ENCODE data around the gene FTCD. TPM values are rescaled to one million over a fixed set of nuclear protein-coding genes. Genes with fewer than 3 reads are reported as not detected.

Gene FTCD
- total and polyA plus RNA-seq, 2 donors (not counting 3 experiments of a cell fraction or from before 2014, with no cell fraction given), result 0.06 to 1.2 TPM

GRCh38 chr21:46187261-46187660 lies 31.9 kb upstream of the FTCD start:
- H2AFZ ChIP-seq (ENCODE audit: low read depth, low read length), result no peak overlapping the region
- H3K27ac ChIP-seq (ENCODE audit: insufficient read depth, low read depth, low read length), result no peak overlapping the region
- no peaks in the 10 kb centered on the region for H3K27me3 ChIP-seq (ENCODE audit: control insufficient read depth in 2 of 2, insufficient read depth in 2 of 2, low read length in 2 of 2)
- FAIRE-seq (no peak), DNase-seq (ENCODE audit: low read depth, low spot score) (no peak)
- H4K20me1 ChIP-seq (replicated peaks; ENCODE audit: control insufficient read depth, extremely low read depth, insufficient read depth, low read length), result no peaks in the 10 kb centered on the region
- no peak overlapping the region for H3K9ac ChIP-seq (replicated peaks; ENCODE audit: extremely low read depth, insufficient read depth, low read length)
- H3K79me2 ChIP-seq (ENCODE audit: control insufficient read depth, insufficient read depth, low read length), result no peaks in the 10 kb centered on the region
- POLR2A ChIA-PET, result no interaction called here
- peaks cover 0 to 6% of the 10 kb centered on the region in 2 experiments for H3K36me3 ChIP-seq (ENCODE audit: control insufficient read depth in 2 of 2, extremely low read depth in 1 of 2, insufficient read depth in 2 of 2, low read length in 2 of 2)
- no peaks in the 10 kb centered on the region for H3K9me3 ChIP-seq (replicated peaks; ENCODE audit: control insufficient read depth, insufficient read depth, low read length)
- dilution Hi-C loops (cut with MboI; ENCODE audit: extremely low pct_ligation_motif_present, low sequenced_read_pairs) (no loop called here), intact Hi-C loops (cut with micrococcal nuclease) (loop anchor here (5.0 kb wide), 1 partner anchor 35 kb away; no protein-coding TSS in a partner anchor)
- H3K4me3 ChIP-seq (replicated peaks in 1 of 3; ENCODE audit: insufficient read depth in 1 of 3, low read depth in 1 of 3, low read length in 3 of 3), result no peak overlapping the region
- H3K9me1 ChIP-seq (replicated peaks; ENCODE audit: control insufficient read depth, extremely low read depth, insufficient read depth, low read length), result no peaks in the 10 kb centered on the region
- no peak overlapping the region for H3K4me2 ChIP-seq (ENCODE audit: insufficient read depth, low read length)
- H3K4me1 ChIP-seq (ENCODE audit: control insufficient read depth, extremely low read depth, insufficient read depth, low read length), result peaks cover 31% of the 10 kb centered on the region
- CTCF ChIA-PET, result no interaction called here
- TF ChIP-seq POLR2A (IDR thresholded peaks at IDR 0.05; ENCODE audit: low read depth, low read length) (no peak), CTCF (IDR thresholded peaks at IDR 0.05; ENCODE audit: extremely low read depth in 1 of 2, insufficient read depth in 1 of 2, low read depth in 1 of 2, low read length in 2 of 2) (no peak)
- no TSS peak for BruUV-seq (replicated peaks)

GRCh38 chr21:46185716-46186115 lies 30.3 kb upstream of the FTCD start:
- ChIA-PET CTCF (no interaction called here), POLR2A (no interaction called here)
- H3K9ac ChIP-seq (replicated peaks; ENCODE audit: extremely low read depth, insufficient read depth, low read length), result no peak overlapping the region
- peaks cover 31% of the 10 kb centered on the region for H3K4me1 ChIP-seq (ENCODE audit: control insufficient read depth, extremely low read depth, insufficient read depth, low read length)
- BruUV-seq (replicated peaks), result no TSS peak
- no peaks in the 10 kb centered on the region for H3K27me3 ChIP-seq (ENCODE audit: control insufficient read depth in 2 of 2, insufficient read depth in 2 of 2, low read length in 2 of 2)
- H3K9me3 ChIP-seq (replicated peaks; ENCODE audit: control insufficient read depth, insufficient read depth, low read length), result no peaks in the 10 kb centered on the region
- no peak for DNase-seq (ENCODE audit: low read depth, low spot score)
- H3K79me2 ChIP-seq (ENCODE audit: control insufficient read depth, insufficient read depth, low read length), result no peaks in the 10 kb centered on the region
- intact Hi-C loops (cut with micrococcal nuclease), result loop anchor here (5.0 kb wide), 1 partner anchor 33 kb away; no protein-coding TSS in a partner anchor
- H2AFZ ChIP-seq (ENCODE audit: low read depth, low read length), result no peak overlapping the region
- no peaks in the 10 kb centered on the region for H3K9me1 ChIP-seq (replicated peaks; ENCODE audit: control insufficient read depth, extremely low read depth, insufficient read depth, low read length)
- no peaks in the 10 kb centered on the region for H4K20me1 ChIP-seq (replicated peaks; ENCODE audit: control insufficient read depth, extremely low read depth, insufficient read depth, low read length)
- H3K4me2 ChIP-seq (ENCODE audit: insufficient read depth, low read length), result no peak overlapping the region
- no peaks in the 10 kb centered on the region for H3K36me3 ChIP-seq (ENCODE audit: control insufficient read depth in 2 of 2, extremely low read depth in 1 of 2, insufficient read depth in 2 of 2, low read length in 2 of 2)
- dilution Hi-C loops (cut with MboI; ENCODE audit: extremely low pct_ligation_motif_present, low sequenced_read_pairs), result no loop called here
- H3K4me3 ChIP-seq (replicated peaks in 1 of 3; ENCODE audit: insufficient read depth in 1 of 3, low read depth in 1 of 3, low read length in 3 of 3), result no peak overlapping the region
- TF ChIP-seq EZH2 (IDR thresholded peaks at IDR 0.05; ENCODE audit: borderline replicate concordance, low read depth, low read length, severe bottlenecking) (no peak), CTCF (IDR thresholded peaks at IDR 0.05; ENCODE audit: extremely low read depth in 1 of 2, insufficient read depth in 1 of 2, low read depth in 1 of 2, low read length in 2 of 2) (no peak), MYC (IDR thresholded peaks at IDR 0.05; ENCODE audit: low read depth, low read length) (no peak), FOS (IDR thresholded peaks at IDR 0.05; ENCODE audit: borderline replicate concordance, insufficient read depth, low read length) (no peak), GATA2 (IDR thresholded peaks at IDR 0.05; ENCODE audit: insufficient read depth, insufficient read length, low read depth, low read length) (no peak), POLR2AphosphoS5 (IDR thresholded peaks at IDR 0.05; ENCODE audit: insufficient read depth, low read depth, low read length) (no peak), POLR2A (IDR thresholded peaks at IDR 0.05; ENCODE audit: low read depth, low read length) (no peak), JUN (IDR thresholded peaks at IDR 0.05; ENCODE audit: borderline replicate concordance, insufficient read depth, insufficient read length, low read depth) (no peak), MAX (IDR thresholded peaks at IDR 0.05; ENCODE audit: insufficient read depth, insufficient read length) (no peak)
- H3K27ac ChIP-seq (ENCODE audit: insufficient read depth, low read depth, low read length), result no peak overlapping the region
- FAIRE-seq, result no peak

Data from endothelial cell of umbilical vein (primary cell).